Spleen (tissue), 7 donors: Measurements from ENCODE around the gene TXNDC17.

Experiments used
- POLR2A ChIP-seq, 3 donors: fragments of 450-650 bp; IDR thresholded peaks; one replicate each; pipeline ENCODE4 v1.5.1; 2017; ENCODE audit warnings: antibody characterized with exemption in 3 of 3, mild to moderate bottlenecking in 1 of 3
- POLR2AphosphoS5 ChIP-seq, 3 donors: sonication (generic); formaldehyde crosslinking; IDR thresholded peaks; one replicate each; pipeline ENCODE4 v1.5.1; 2017; ENCODE audit warnings: antibody characterized with exemption in 3 of 3
- TF ChIP-seq, protein P1 (sequence below), 11 experiments: fragments of 200-600 bp in 7 of 11; fragments of 450-650 bp in 4 of 11; sonication (generic) in 4 of 11; IDR thresholded peaks in 8 of 11; conservative IDR thresholded peaks in 3 of 11; 1 replicate in 7 of 11; 2 replicates in 4 of 11; pipeline versions ENCODE4 v1.4.0 to v1.8.0; 2016 to 2021; ENCODE audit warnings: antibody characterized with exemption in 11 of 11, inconsistent platforms in 4 of 11, mild to moderate bottlenecking in 1 of 11
- donor health status: DM: no; HTN: no; CAD: no; lungs with moderate emphysema.
- donor health status: DM: no; HTN: no; CAD: no.
- donor health status: DM: no; HTN: no; CAD: no.

DNA sequence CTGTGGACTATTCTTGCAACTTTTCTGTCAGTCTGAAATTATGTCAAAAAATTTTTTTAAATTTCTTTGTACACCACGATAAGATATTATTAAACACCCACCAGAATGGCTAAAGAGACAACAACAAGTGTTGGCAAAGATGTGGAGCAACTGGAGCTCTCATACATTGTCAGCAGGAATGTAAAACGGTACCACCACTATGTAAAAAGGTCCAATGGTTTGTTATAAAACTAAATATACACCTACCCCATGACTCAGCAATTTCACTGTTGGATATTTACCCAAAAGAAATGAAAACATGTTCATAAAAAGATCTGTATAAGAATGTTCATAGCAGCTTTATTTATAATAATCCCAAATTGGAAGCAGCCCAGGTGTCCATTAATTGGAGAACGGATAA is 7.6 kb upstream of the TXNDC17 start:
- TF ChIP-seq, protein P1, sequence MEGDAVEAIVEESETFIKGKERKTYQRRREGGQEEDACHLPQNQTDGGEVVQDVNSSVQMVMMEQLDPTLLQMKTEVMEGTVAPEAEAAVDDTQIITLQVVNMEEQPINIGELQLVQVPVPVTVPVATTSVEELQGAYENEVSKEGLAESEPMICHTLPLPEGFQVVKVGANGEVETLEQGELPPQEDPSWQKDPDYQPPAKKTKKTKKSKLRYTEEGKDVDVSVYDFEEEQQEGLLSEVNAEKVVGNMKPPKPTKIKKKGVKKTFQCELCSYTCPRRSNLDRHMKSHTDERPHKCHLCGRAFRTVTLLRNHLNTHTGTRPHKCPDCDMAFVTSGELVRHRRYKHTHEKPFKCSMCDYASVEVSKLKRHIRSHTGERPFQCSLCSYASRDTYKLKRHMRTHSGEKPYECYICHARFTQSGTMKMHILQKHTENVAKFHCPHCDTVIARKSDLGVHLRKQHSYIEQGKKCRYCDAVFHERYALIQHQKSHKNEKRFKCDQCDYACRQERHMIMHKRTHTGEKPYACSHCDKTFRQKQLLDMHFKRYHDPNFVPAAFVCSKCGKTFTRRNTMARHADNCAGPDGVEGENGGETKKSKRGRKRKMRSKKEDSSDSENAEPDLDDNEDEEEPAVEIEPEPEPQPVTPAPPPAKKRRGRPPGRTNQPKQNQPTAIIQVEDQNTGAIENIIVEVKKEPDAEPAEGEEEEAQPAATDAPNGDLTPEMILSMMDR (IDR thresholded peaks at IDR 0.05 in 8 of 11, conservative IDR thresholded peaks at IDR 0.05 in 3 of 11) = no peak
- no peak for TF ChIP-seq POLR2AphosphoS5 (IDR thresholded peaks at IDR 0.05)
- TF ChIP-seq POLR2A (IDR thresholded peaks at IDR 0.05) = no peak
